ENCODE measurements around the gene CCL19.

GRCh38 chr9:34669809-34670562 lies 21.1 kb downstream of the CCL19 start:
- TF ChIP-seq CTCF (IDR thresholded peaks at IDR 0.05; ENCODE audit: low read depth, low read length) (no peak), EZH2phosphoT487 (IDR thresholded peaks at IDR 0.05; ENCODE audit: low read depth) (no peak)
